ENCODE measurements around the gene ZBTB6.

DNA sequence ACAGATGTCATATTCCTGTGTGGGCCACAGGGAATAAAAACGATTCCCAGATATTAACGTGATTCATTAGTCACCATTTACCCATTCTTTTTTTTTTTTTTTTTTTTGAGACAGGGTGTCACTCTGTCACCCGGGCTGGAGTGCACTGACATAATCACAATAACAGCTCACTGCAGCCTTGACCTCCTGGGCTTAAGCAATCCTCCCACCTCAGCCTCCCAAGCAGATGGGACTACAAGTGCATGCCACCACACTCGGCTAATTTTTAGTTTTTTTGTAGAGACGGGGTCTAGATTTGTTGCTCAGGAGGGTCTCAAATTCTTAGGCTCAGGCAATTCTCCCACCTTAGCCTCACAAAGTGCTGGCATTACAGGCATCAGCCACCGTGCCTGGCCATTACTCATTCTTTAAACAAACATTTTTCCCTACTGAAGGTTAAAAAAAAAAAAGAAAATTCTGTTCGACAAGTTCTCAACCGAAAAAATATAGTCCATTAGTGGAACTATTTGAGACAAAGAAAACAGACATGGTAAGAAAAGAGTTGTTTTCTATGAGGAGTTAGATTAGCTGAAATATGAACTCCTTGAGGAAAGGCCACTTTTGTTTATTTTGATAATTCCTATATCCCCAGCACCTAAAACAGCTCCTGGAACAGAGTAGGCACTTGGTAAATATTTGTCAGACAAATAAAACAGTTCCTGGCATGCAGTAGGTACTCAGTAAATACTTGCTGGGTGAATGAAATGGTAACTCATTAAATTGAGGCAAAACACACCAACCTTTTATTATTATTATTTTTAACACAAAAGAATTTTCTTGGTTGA, 52.6 kb downstream of the ZBTB6 start:
- TF ChIP-seq, protein P1, sequence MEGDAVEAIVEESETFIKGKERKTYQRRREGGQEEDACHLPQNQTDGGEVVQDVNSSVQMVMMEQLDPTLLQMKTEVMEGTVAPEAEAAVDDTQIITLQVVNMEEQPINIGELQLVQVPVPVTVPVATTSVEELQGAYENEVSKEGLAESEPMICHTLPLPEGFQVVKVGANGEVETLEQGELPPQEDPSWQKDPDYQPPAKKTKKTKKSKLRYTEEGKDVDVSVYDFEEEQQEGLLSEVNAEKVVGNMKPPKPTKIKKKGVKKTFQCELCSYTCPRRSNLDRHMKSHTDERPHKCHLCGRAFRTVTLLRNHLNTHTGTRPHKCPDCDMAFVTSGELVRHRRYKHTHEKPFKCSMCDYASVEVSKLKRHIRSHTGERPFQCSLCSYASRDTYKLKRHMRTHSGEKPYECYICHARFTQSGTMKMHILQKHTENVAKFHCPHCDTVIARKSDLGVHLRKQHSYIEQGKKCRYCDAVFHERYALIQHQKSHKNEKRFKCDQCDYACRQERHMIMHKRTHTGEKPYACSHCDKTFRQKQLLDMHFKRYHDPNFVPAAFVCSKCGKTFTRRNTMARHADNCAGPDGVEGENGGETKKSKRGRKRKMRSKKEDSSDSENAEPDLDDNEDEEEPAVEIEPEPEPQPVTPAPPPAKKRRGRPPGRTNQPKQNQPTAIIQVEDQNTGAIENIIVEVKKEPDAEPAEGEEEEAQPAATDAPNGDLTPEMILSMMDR (conservative IDR thresholded peaks at IDR 0.05; ENCODE audit: low read depth, low read length), result no peak
- no peak for TF ChIP-seq EZH2 (IDR thresholded peaks at IDR 0.05; ENCODE audit: low read length, unreplicated experiment)
- TF ChIP-seq EZH2phosphoT487 (IDR thresholded peaks at IDR 0.05; ENCODE audit: borderline replicate concordance, low read length), result no peak

All from PC-3 (cell line).